GM18951 (cell line): Measurements from ENCODE around the gene ORC4.

Source experiments
- POLR2A ChIP-seq: IDR thresholded peaks from 4 replicates; pipeline ENCODE4 v1.6.1; 2011; ENCODE audit warnings: mild to moderate bottlenecking; ENCODE audit not compliant: insufficient read length, insufficient read depth; ENCODE audit errors: extremely low read depth
- in situ Hi-C: fragments of 300-500 bp; cut with MboI; formaldehyde crosslinking; loops from one replicate; pipeline ENCODE4 v1.12.0; 2022; ENCODE audit warnings: low sequenced_read_pairs, mixed read lengths, inconsistent platforms; ENCODE audit not compliant: unreplicated experiment

The ORC4 gene

DNA sequence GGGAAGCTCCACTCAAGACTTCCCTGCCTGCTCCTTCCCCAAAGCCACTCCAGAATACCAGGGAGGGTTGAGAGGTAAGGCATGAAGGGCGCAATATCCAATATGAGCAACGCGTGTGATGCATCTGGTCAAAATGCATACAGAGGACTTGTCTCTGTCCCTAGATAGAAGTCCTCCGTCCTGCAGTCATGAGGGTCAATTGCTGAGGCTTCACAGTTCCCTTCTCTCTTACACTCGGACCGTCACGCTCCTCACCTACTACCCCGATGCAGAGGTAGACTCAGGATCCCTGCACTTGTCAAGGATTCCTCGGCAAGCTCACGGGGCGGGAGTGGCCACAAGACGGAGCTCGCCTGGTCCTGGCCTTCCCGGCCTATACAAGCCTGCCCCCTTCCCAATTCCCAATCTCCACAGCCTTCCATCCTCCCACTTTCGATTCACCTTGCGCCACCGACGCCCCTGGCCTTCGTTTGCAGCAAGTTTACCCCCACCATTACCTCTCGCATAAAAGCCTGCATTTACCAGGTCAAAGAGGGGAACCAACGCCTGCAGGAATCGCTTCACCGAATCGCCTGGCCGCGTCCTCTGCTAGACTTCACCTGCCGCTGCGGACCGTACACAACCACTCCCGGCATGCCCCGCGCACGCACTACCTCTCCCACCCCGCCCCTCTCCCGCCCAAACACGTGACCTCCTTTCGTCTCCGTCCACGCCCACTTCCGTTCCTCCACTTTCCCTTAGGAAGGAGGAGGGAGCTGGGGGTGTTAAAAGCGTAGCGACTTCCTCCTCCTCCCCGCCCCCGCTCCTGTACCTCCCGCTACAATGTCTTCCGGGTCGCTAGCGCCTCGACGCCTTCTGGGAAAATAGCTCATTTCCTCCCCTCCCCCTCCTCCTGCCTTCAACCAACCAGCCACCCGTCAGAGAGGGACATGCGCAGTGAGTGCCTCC lies at the start of gene ORC4:
Gene ORC4 (minus strand): TSS at position 627 of the 948 bp plus-strand sequence. CDS start 44,779 bp downstream, outside the sequence.
- in situ Hi-C loops, result no loop called here
- TF ChIP-seq POLR2A, result peak; percentile 80

DNA sequence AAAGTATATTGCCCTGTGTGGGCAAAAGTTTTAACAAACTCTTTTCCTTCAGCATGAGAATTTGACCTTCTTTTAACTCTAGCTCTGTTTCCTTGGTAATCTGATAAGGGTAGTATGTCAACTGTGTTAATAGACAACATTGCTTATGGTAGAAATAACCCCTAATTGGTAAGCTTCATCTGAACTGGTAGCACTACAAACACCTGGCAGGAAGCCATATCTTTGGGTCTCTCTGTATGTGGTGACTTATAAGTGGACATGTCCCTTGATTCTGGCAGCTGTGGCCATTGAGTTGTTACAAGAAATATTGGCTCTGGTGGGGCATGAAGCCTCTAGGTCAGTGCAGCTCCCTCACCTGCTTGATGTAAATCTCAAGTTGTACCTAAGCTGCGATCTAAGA lies 47.3 kb upstream of the ORC4 start:
- TF ChIP-seq POLR2A, result no peak
- in situ Hi-C loops, result no loop called here

DNA sequence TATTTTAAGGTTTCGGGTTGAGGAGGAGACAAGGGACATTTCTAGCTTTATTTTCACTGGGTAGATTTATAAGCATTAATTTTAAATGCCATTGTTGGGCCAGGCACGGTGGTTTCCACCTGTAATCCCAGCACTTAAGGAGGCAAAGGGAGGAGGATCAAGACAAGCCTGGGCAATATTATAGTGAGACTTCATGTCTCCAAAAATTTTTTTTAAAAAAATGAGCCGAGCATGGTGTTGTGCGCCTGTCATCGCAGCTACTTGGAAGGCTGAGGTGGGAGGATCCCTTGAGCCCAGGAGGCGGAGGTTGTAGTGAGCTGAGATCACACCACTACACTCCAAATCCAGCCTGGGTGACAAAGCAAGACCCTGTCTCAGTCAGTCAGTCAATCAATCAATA lies 45.4 kb upstream of the ORC4 start:
- TF ChIP-seq POLR2A, result no peak
- in situ Hi-C loops, result no loop called here

DNA sequence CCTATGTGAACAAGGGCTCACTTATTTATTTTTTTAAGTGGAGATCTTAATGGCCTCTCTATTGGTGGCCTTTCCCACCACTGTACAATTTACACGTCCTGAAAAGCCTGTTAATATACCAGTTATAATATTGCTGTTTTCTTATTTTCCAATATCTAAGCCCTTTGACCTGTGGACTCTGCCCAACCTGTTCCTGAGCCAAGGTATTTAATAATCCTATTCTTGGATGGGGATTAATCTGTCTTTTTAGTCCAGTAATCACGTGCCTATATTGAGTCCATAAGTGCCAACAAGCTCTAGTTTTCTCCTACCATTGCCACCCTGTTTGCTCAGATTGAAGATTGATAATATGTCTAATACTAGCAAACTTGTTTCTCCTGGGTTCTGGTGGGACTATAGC lies 43.1 kb upstream of the ORC4 start:
- TF ChIP-seq POLR2A, result no peak
- in situ Hi-C loops, result no loop called here

DNA sequence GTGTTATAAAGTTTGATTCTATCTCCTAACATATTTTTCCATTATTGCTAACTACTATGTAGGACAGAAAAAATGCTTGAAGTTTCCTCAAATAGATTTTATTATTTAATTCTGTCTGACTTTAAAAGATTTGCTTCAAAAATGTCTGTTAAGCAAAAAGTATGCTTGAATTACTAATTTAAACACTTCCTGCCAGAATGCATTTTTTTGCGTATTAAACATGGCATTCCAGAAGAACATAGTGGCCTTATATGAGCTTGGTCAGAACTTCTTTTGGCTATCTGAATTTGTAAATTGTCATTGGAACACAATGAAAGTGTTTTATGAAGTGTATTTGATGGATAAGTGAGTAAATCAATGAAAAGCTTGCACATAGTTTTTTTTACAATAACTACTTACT lies 38.1 kb upstream of the ORC4 start:
- in situ Hi-C loops, result no loop called here
- no peak for TF ChIP-seq POLR2A

DNA sequence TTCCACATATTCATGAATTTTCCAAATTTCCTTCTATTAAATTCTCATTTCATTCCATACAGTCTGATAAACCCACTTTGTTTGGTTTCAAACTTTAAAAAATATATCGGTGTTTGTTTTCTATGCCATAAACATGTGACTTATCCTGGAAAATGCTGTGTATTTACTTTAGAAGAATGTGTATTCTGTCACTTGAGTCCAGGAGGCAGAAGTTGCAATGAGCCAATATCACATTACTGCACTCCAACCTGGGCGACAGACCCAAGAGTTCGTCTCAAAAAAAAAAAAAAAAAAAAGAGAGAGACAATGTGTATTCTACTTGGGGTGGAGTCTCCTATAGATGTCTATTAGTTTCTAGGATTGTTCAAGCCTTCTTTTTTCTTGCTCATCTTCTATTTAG lies 32.1 kb upstream of the ORC4 start:
- in situ Hi-C loops, result no loop called here
- TF ChIP-seq POLR2A, result no peak

DNA sequence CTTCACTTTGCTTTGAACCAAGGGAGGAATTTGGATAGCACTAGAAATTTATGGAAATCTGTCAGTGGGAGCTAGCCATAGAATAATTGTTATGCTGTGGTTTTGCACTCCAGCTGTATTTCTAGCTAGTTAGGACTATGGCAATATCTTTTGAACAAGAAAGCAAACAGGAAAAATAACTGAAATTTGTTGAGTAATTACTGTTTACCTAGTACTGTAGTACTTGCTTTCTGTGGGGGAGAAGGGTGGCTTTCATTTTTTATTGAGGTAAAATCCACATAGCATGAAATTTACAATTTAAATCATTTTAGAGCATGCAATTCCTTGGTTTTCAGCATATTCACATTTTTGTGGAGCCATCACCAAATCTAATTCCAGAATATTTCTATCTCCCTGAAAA lies 28.7 kb upstream of the ORC4 start:
- in situ Hi-C loops, result no loop called here
- no peak for TF ChIP-seq POLR2A

DNA sequence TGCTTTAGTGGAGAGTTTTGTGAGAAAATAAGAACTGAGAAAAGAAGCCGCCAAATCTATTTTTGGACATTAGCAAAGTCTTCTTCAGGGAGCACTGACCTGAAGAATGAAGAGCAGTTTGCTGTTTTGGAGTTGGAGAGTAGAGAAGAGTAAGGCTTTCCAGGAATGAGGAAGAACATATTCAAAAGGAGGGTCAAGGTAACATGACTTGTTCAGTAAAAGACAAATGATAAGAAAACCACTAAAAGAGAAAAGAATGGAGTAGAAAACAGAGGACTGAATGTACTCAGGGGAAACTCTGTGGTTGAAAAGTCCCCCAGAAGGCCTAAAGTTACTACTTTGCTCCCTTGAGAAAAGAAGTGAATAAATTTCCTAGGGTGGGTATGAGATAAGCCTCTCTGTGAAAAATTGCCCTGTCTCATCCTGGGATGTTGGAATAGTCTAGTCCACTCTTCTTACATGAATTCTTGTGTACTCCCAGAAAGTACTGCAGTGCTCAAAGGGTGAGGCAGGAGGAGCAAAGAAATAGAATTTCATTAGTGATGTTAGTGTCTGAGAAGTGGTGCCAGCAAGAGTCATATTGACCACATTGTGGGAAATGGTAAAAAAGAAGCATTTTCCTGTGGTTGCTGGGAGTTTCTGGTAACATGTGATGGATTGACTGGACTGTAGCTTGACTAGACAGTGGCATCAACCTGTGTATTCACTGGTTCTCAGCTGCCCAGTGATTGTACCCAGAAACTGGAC lies 28.1 kb upstream of the ORC4 start:
- TF ChIP-seq POLR2A, result no peak
- in situ Hi-C loops, result no loop called here

DNA sequence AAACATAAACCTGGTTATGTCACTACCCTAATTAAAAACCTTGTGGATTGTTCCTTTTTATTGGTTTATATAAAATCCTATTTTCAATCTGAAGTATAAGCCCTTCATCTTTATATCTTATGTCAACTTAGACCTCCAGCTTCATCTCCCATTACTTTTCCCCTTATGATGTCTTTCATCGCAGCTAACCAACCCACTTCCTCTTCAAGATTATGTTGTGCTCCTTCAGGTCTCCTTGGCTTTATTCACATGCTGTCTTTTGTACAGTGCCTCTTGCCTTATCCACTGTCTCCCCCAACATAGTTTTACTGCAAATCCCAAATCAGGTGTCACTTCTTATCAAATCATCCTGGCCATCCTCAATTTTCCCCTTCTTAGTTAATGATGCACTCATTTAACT lies 26.3 kb upstream of the ORC4 start:
- in situ Hi-C loops, result no loop called here
- TF ChIP-seq POLR2A, result no peak

DNA sequence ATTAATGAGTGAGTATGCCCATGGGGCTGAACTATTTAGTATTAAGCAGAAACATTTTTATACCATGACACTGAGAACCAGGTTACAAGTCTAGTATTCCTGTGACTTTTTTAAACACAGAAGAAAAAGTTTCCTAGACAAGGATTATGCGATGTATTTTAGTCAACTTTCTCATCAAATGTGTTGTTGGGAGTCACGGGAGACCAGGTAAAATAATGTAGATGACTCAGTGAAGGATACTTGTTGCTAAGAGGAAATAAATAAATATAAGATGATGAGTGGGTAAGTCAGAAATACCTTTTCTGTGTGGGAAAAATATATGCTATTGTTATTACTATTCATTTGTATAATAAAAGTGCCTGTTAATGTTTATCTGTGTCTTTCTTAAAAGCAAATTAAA lies 23.8 kb upstream of the ORC4 start:
- in situ Hi-C loops, result no loop called here
- TF ChIP-seq POLR2A, result no peak

DNA sequence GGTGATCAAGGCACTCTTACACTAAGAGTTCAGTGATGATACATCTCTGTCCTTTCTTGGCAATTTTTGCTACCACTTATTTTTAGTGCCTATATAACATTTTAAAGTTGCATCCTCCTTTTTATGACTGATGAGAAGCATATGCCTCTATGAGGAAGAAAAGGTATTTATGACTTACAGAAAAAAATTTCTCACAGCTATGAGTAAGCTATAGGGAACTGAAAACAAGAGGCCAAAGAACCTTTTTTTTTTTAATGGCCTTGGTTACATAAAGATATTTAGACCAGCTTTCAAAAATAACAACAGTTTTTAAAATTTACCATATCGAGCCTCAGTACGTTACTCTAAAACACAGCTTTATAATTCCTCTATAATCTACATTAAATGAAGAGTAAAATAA lies 21.7 kb upstream of the ORC4 start:
- no peak for TF ChIP-seq POLR2A
- in situ Hi-C loops, result no loop called here

DNA sequence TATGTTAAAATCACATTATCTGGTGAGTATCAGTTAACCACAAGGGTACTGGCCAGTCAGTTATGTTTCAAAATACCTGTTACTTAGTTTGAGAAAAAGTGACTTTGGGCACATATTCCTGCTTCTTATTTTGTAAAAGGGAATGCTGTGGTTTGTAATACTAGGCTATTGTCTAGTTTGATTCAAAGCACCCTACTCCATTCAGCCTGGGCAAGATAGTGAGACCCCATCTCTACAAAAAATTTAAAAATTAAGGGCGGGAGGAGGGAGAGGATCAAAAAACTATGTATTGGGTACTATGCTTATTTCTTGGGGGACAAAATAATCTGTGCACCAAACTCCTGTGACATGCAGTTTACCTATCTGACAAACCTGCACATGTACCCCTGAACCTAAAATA lies 19.2 kb upstream of the ORC4 start:
- in situ Hi-C loops, result no loop called here
- TF ChIP-seq POLR2A, result no peak

DNA sequence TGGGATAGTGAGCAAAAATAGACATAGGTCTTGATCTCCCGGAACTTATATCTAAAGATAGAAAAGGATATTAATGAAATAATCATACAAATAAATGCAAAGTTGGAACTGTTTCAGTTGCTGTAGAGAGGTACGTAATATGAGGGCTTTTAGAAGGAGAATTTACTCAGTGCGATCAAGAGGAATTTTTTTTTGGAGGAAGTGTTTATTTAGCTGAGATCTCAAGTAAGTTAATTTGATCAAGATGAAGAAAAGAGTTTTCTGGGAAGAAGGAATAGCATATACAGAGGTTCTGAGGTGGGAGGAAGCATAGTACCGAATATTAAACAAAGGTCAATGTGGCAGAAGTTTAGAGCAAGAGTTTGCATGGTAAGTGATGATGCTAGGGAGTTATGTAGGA lies 11.7 kb upstream of the ORC4 start:
- in situ Hi-C loops, result no loop called here

DNA sequence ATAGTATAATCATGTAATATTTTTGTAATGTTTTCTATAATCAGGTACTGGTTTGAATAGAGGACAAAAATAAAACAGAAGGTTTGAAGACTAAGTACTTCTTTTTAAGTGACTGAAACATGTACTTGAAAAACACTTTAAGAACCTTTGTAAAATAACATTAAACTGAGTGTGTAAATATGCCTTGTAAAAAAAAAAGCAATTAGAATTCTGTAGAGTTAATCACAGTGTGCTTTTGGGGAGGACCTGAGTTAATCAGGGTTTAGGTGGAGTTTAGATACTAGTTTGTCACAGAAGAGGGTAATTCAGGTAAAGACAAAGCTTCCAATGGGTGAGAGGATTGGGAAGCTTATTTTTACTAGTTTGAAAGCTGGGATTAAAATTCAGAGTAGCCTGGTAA lies 10.6 kb upstream of the ORC4 start:
- TF ChIP-seq POLR2A, result no peak
- in situ Hi-C loops, result no loop called here

More for the DNA sequence above, 11.7 kb upstream of the ORC4 start:
- TF ChIP-seq POLR2A, result no peak

DNA sequence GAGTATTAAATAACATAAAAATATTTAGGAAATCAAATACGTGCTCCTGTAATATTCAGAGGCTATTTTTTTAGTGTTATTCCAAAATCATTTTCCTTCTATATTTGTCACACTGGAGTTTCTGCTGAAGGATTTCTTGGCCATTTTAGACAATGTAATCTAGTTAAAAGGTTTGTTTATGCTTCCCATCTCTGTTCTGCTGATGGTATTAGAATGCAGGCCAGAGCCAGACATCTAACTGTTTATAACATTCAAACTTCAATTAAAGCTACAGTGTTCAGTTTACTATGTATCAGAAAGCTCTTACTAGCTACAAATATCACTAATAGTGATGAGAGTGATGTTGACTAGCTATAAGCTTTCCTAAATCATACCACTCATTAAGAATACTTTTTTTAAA lies 8.2 kb upstream of the ORC4 start:
- TF ChIP-seq POLR2A, result no peak
- in situ Hi-C loops, result no loop called here
